HL-60 (cell line): ENCODE results near the gene NRCAM.

Experiments
- DNase-seq, 2 experiments: peaks; one replicate each; pipeline ENCODE4 v3.0.0-alpha.2; 2010 to 2020; ENCODE audit warnings: low read depth in 1 of 2, low spot score in 1 of 2
- H3K27ac ChIP-seq: fragments of 250-450 bp; sonication (Bioruptor Pico); replicated peaks from 2 replicates; pipeline ENCODE4 v1.5.1; 2020; ENCODE audit warnings: mild to moderate bottlenecking, moderate library complexity
- H3K27me3 ChIP-seq: fragments of 250-450 bp; sonication (Bioruptor Pico); 2 replicates; pipeline ENCODE4 v1.5.1; 2021; ENCODE audit warnings: mild to moderate bottlenecking, moderate library complexity; ENCODE audit not compliant: insufficient read depth, poor library complexity, severe bottlenecking
- H3K4me3 ChIP-seq: replicated peaks from 2 replicates; pipeline ENCODE4 v1.5.1; 2011; ENCODE audit warnings: mild to moderate bottlenecking, control low read depth, low read length; ENCODE audit not compliant: insufficient read depth
- CTCF ChIP-seq: IDR thresholded peaks from one replicate; pipeline ENCODE4 v1.5.1; 2011; ENCODE audit warnings: low read length, control low read depth, inconsistent platforms; ENCODE audit not compliant: insufficient read depth
- GABPA ChIP-seq: IDR thresholded peaks from 2 replicates; pipeline ENCODE4 v1.6.1; 2012; ENCODE audit warnings: low read depth
- POLR2AphosphoS5 ChIP-seq: IDR thresholded peaks from 2 replicates; pipeline ENCODE4 v1.6.1; 2012; ENCODE audit warnings: low read depth
- REST ChIP-seq: IDR thresholded peaks from 2 replicates; pipeline ENCODE4 v1.6.1; 2012; ENCODE audit warnings: low read depth; ENCODE audit not compliant: insufficient replicate concordance
- SPI1 ChIP-seq: IDR thresholded peaks from 2 replicates; pipeline ENCODE4 v1.6.1; 2012; ENCODE audit warnings: low read depth, mild to moderate bottlenecking, borderline replicate concordance

The NRCAM gene

GRCh38 chr7:108348913-108349312 is 107.3 kb downstream of the NRCAM start:
- H3K27ac ChIP-seq = no peak overlapping the region
- H3K4me3 ChIP-seq = no peak overlapping the region
- TF ChIP-seq POLR2AphosphoS5 (no peak), REST (no peak), GABPA (no peak), CTCF (no peak), SPI1 (no peak)
- DNase-seq = no peak
- H3K27me3 ChIP-seq = no peaks in the 10 kb centered on the region

- Histone ChIP-seq H3K27ac (no peak overlapping the region), H3K4me3 (no peak overlapping the region), H3K27me3 (no peaks in the 10 kb centered on the region)
- no peak for DNase-seq
- TF ChIP-seq CTCF = no peak
- TF ChIP-seq POLR2AphosphoS5 = no peak
- no peak for TF ChIP-seq GABPA
- peak; percentile 92 for TF ChIP-seq REST
- TF ChIP-seq SPI1 = no peak
These were observed 108.6 kb downstream of the NRCAM start for GRCh38 chr7:108347616-108348015.

- DNase-seq = no peak
- H3K27ac ChIP-seq = no peak overlapping the region
- H3K27me3 ChIP-seq = no peaks in the 10 kb centered on the region
- H3K4me3 ChIP-seq = no peak overlapping the region
- TF ChIP-seq CTCF (no peak), GABPA (no peak), REST (no peak), SPI1 (no peak), POLR2AphosphoS5 (no peak)
These were observed 110.4 kb downstream of the NRCAM start for GRCh38 chr7:108345710-108346336.
